Measurements from ENCODE around the gene KRT40.
"Not testable (repeated sequence)": the region's sequence is repeated elsewhere in the genome, so short reads cannot be mapped to it uniquely, and the experiment has no call there.

The KRT40 gene

DNA sequence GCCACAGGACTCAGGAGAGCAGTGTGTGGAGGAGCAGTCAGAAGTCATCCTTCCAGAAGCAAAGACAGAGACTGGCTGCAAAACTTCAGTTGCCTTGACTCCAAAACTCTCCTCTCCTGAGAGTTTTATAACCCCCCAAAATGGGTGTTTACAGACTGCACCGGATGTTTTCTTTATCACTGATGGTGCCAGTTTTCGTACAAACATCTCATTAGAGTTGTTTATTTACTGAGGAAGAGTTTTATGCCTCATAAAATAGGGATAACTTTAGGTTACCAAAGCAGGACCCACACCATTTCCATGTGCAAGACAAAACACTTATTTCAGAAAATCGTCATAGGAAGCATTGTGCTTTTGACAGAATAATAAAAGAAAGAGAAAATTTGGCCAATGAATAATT, at the start of gene KRT40:
TSS of gene KRT40 (minus strand) at position 101 of the 400 bp plus-strand sequence. CDS start at position 48, 53 bp downstream.
- no peak for DNase-seq

GRCh38 chr17:41029633-41030245, 45.6 kb upstream of the KRT40 start, which contains the start of gene KRTAP1-4:
Gene KRTAP1-4 (minus strand): TSS chr17:41030195. CDS start chr17:41030078, 117 bp downstream.
- no peak for DNase-seq

GRCh38 chr17:41026715-41027471, 42.8 kb upstream of the KRT40 start, which contains the start of gene KRTAP1-5:
Gene KRTAP1-5 (minus strand): TSS chr17:41027208. CDS start chr17:41027155, 53 bp downstream.
- no peak for DNase-seq

DNA sequence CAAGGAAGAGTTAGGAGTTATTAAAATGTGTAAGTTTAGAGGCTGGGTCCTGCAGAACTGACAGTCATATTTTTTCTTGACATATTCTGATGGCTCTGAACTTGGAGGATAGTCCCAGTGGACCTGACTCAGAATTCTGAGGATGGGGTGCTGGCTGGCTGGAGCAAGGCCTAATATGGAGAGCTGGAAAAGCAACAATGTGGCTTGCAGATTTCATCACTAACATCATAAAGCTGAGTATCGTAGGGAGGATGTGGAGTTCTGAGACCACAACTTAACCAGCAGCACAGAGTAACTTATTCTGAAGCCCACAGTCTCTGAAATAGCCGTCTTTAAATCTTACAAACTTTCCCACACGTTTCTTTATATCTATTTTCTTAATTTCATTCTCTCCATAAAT, 40.6 kb upstream of the KRT40 start:
- DNase-seq = no peak

- DNase-seq = no peak
These were observed 36.2 kb upstream of the KRT40 start for GRCh38 chr17:41020336-41020735.

GRCh38 chr17:41019415-41019814, 35.3 kb upstream of the KRT40 start:
- no peak for DNase-seq

DNA sequence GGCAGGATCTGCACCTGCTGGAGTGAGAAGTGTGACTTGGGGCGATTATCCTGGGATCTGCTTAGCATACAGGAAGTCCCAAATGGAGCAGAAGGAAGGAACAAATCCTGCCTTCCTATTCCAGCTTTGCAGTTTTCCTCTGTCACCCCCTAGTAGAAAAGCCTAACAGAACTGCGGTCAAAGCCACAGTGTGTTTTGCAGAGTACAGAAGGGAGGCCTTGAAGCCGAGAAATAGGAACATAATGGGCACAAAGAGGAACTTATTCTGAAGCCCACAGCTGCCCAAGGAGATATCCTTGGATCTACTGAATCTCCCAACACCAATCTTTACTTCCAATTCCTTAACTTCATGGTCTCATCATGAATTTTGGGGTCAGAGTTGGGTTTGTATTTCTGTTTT, 34.4 kb upstream of the KRT40 start:
- DNase-seq = no peak

- no peak for DNase-seq
These were observed 32.6 kb upstream of the KRT40 start for GRCh38 chr17:41016578-41017215.

DNA sequence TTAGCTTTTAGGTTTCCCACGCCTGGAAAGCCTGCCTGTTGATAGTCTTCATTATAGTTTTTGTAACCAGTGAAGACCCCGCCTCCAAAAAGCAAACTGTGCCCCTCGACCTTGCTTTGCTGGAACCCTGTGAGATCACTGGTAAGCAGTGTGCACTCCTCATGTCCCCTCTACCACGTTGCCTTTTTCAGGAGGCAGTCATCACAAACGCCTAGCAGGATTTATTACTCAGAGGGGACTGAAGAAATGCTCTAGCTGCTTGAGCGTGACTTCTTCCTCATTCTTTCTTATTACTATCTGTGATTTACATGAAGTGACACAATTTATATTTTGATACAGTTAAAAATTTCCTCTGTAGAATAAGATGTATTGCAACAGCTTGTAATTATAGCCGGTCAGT, 31.3 kb upstream of the KRT40 start:
- DNase-seq = no peak

DNA sequence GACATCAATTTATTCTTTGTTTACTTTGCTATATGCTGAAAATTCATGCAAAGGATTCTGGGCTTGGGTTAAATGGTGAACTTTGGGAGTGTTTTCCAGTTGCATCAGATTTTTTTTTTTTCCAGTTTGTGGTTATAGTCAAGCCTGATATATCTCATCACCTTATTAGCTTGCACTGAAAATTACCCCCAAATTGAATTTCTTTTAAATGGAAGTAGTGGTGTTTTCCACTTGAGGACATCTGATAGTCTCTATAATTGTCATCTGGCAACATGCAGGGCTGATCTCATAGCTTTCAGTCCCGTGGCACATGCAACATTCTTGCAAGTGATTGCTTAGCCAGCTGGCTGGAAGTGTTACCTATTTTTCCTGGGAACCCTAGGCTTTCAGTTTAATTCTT, 29.5 kb upstream of the KRT40 start:
- DNase-seq = no peak

DNA sequence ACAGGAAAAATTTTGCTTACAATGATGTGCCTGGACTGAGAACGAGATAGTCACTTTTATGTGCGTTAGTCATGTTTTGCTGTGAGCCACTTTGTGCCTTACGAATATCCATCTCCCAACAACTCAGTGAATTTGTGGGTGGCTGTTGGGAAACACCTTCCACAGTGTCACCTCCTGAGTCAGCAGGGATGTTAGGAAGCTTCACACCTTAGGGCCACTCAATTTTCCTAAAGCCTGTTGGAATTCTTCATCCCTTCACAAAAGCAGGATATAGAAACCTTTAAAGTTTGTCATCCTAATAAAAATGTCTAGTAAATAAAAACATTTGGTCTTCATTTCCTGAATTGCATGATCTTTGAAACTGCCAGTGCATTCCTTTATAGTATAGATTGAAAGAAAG, 29.1 kb upstream of the KRT40 start:
- DNase-seq = no peak

GRCh38 chr17:41012326-41013120, 28.4 kb upstream of the KRT40 start:
- no peak for DNase-seq

DNA sequence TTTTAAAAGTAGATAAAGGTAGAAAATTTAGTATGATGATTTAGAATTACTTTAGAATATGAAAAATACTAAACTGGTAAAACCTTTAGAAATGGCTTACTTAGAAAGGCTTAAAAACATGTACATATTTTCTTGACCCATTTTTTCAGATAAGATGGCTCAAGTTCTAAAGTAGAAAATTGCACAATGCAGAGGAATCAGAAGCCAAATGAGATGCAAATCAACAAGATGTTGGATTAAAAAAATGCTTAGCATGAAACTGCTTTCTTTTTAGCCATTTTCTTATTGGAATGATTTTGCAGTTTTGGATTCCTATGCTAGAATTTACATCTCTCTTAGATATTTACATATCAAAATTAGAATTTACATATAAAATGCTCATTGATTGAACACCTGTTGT, 26.3 kb upstream of the KRT40 start:
- DNase-seq = no peak

GRCh38 chr17:41009936-41010335, 25.8 kb upstream of the KRT40 start:
- DNase-seq = no peak

DNA sequence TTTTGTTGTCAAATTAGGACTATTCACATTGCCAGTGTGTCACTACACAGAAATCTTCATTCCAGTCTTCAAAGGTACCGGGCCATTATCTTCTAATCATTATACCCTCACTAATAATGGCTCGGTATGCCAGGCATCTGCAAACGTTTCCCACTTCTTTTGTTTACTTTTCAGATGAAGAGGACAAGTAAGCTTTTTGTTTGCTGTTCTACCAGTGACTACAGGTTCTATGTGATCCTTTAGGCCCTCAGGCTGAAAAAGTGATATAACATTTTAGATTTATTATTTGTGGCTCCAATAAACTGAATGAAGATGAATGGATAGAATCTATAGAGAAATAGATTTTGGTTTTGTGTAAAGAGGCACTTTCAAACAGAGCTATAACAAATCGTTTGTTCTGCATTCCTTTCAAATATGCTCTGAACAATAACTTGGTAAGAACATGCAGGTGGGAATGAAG, 25.2 kb upstream of the KRT40 start:
- peak; percentile 30 for DNase-seq

DNA sequence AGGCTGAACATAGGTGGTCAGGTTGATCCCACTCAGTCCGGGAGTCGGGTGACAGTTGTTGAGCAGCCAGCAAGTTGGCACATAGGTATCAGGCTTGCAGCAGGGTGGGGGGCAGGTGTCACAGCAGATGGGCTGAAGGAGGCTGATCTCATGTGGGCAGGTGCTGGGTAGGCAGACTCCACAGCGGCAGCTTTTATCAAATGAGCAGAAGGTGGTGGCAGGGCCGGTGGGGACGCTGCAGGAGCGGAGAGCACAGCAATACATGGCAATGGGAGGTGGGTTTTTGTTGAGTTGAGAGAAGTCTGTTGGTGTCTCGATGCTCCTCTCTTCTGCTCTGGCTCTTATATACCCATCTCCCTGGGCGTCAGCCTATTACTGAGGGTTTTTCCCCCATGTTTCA, 24.7 kb upstream of the KRT40 start, which contains the start of gene KRTAP3-1:
TSS of gene KRTAP3-1 (minus strand) at position 318 of the 400 bp plus-strand sequence. CDS start at position 264, 54 bp downstream.
- no peak for DNase-seq

- peak; percentile 53 for DNase-seq
These were observed 20.3 kb upstream of the KRT40 start for GRCh38 chr17:41004397-41004796.

GRCh38 chr17:41003926-41004325, 19.8 kb upstream of the KRT40 start:
- DNase-seq = peak; percentile 61

- no peak for DNase-seq
These were observed 18.7 kb upstream of the KRT40 start for GRCh38 chr17:41002814-41003213.

- no peak for DNase-seq
These were observed 17.7 kb upstream of the KRT40 start for GRCh38 chr17:41001795-41002194.

DNA sequence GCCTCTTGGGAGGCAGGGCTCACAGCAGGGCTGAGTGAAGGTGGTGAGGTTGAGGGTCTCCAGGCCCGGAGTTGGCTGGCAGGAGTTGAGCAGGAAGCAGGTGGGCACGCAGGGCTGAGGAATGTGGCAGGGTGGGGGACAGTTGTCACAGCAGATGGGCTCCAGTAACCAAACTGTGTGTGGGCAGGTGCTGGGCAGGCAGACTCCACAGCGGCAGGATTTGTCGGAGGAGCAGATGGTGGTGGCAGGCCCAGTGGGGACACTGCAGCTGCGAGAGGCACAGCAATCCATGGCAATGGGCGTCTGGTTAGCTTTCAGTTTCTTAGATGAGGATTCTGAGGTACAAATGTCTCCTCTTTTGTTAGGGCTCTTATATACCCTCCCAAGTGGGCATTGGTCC, 15.4 kb upstream of the KRT40 start, which contains the start of gene KRTAP3-2:
TSS of gene KRTAP3-2 (minus strand) at position 344 of the 400 bp plus-strand sequence. CDS start at position 291, 53 bp downstream.
- not testable (repeated sequence) for DNase-seq

GRCh38 chr17:40997361-40997760, 13.2 kb upstream of the KRT40 start:
- no peak for DNase-seq

DNA sequence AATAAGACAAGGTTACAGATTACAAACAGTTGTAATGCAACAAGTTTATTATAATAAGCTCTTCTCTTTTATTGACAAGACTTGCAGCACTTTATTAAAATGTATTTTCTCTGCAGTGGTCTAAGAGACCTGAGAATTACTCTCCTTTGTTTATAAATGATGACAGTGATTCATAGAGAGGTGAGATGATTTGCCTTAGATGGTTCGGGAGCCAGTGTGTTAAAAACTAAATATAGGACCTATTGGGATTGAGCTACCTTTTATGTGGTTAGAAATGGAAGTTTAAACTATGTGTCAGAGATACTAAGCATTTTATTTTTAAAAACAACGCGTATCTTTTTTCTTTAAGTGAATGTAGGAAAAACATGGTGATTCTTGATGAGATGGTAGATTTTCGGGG, 12.7 kb upstream of the KRT40 start:
- no peak for DNase-seq

All from DMS79 treated with DMSO at 0.1 percent for 48 hours (cell line).